Left lung (tissue), 10 donors: ENCODE results near the gene USP9Y. TPM values are rescaled to one million over a fixed set of nuclear protein-coding genes. Genes with fewer than 3 reads are reported as not detected.

Experiments used
- ATAC-seq: fragments of 200-7000 bp; cut with Tn5 transposase; one replicate; pipeline ENCODE4 v1.9.1; 2020; ENCODE audit warnings: moderate library complexity
- DNase-seq, 4 donors: peaks; one replicate each; pipeline ENCODE4 v3.0.0-alpha.2; 2013 to 2020
- H3K27ac ChIP-seq, 2 donors: fragments of 200-600 bp; sonication (generic) in 1 of 2; one replicate each; pipeline versions ENCODE4 v1.5.0 to v1.8.0; 2020 to 2021
- H3K27me3 ChIP-seq, 2 donors: fragments of 200-600 bp; sonication (generic) in 1 of 2; one replicate each; pipeline versions ENCODE4 v1.5.0 to v1.8.0; 2020 to 2021
- H3K36me3 ChIP-seq, 2 donors: fragments of 200-600 bp; sonication (generic) in 1 of 2; one replicate each; pipeline versions ENCODE4 v1.5.0 to v1.8.0; 2020 to 2021
- H3K4me1 ChIP-seq, 2 donors: fragments of 200-600 bp; one replicate each; pipeline ENCODE4 v1.8.0; 2021
- H3K4me3 ChIP-seq, 2 donors: fragments of 200-600 bp; sonication (generic) in 1 of 2; one replicate each; pipeline versions ENCODE4 v1.5.0 to v1.8.0; 2020 to 2021; ENCODE audit warnings: mild to moderate bottlenecking in 1 of 2
- H3K9me3 ChIP-seq, 2 donors: fragments of 200-600 bp; sonication (generic) in 1 of 2; one replicate each; pipeline versions ENCODE4 v1.5.0 to v1.8.0; 2020 to 2021
- CTCF ChIP-seq, 2 donors: fragments of 200-600 bp; sonication (generic) in 1 of 2; IDR thresholded peaks; one replicate each; pipeline versions ENCODE4 v1.5.0 to v1.8.0; 2021; ENCODE audit warnings: antibody characterized with exemption in 2 of 2
- intact Hi-C, 2 donors: fragments of 100-400 bp; cut with DNase I; formaldehyde crosslinking; loops; one replicate each; pipeline versions ENCODE4 v1.11.2 to v1.14.2; 2022
- polyA plus RNA-seq, 6 donors: library from polyadenylated mRNA; unstranded; fragments of 120-200 nt; gene quantifications; one replicate each; pipeline ENCODE4 v1.2.1, GENCODE V29; 2013; ENCODE audit not compliant: insufficient read length in 6 of 6
- total RNA-seq, 2 donors: library from RNA; stranded (reverse); fragmentation: NEBNext Ultra II Directional; extraction: Animal tissue kit (Norgen Biotek cat#: 25700); gene quantifications; one replicate each; pipeline ENCODE4 v1.2.1, GENCODE V29; 2021
- donor health status: DM: no; HTN: yes; CAD: no.
- donor health status: DM: no; HTN: no; CAD: no.

The USP9Y gene
- total and polyA plus RNA-seq, 8 donors, result 0.12 to 61.7 (median 16.8) TPM; not detected in 1

GRCh38 chrY:12905895-12906294 lies 204.9 kb downstream of the USP9Y start:
- DNase-seq, result peak in 1 of 4 donors; percentile 29
- Histone ChIP-seq H3K27ac (peak overlapping the region in 1 of 2 donors; percentile 94), H3K36me3 (no peaks in the 10 kb centered on the region), H3K9me3 (no peaks in the 10 kb centered on the region), H3K4me1 (peaks cover 0 to 9% of the 10 kb centered on the region in 2 donors), H3K27me3 (no peaks in the 10 kb centered on the region), H3K4me3 (peak overlapping the region in 1 of 2 donors; percentile 60)
- TF ChIP-seq CTCF (IDR thresholded peaks at IDR 0.05), result no peak
- intact Hi-C loops, result no loop called here
- no peak for ATAC-seq

Other genes with a start within 250 kb of the USP9Y start
- gene DDX3Y, start 203.6 kb downstream of the USP9Y start, total RNA-seq, result 10 to 100 TPM in 1 of 2 donors, not detected in 1; 58.5 TPM
- gene DDX3Y, start 203.6 kb downstream of the USP9Y start, polyA plus RNA-seq, result 100 to 1,000 TPM in 3 of 6 donors, 1 to 10 TPM in 1, under 1 TPM in 2; 0.68 to 198 (median 65.4) TPM